Measurements from ENCODE around the gene SNX7.

Gene SNX7

GRCh38 chr1:98697781-98698180 is 36.3 kb downstream of the SNX7 start:
- no peak for DNase-seq (ENCODE audit: low read depth)

GRCh38 chr1:98698625-98699024 is 37.1 kb downstream of the SNX7 start:
- DNase-seq (ENCODE audit: low read depth): no peak

- DNase-seq (ENCODE audit: low read depth): no peak
Measured at GRCh38 chr1:98700228-98700627, 38.7 kb downstream of the SNX7 start.

- DNase-seq (ENCODE audit: low read depth): peak; percentile 25
Measured at GRCh38 chr1:98702976-98703375, 41.5 kb downstream of the SNX7 start.

GRCh38 chr1:98704474-98704873 is 43.0 kb downstream of the SNX7 start:
- DNase-seq (ENCODE audit: low read depth): no peak

- DNase-seq (ENCODE audit: low read depth): no peak
Measured at GRCh38 chr1:98704971-98705370, 43.5 kb downstream of the SNX7 start.

DNA sequence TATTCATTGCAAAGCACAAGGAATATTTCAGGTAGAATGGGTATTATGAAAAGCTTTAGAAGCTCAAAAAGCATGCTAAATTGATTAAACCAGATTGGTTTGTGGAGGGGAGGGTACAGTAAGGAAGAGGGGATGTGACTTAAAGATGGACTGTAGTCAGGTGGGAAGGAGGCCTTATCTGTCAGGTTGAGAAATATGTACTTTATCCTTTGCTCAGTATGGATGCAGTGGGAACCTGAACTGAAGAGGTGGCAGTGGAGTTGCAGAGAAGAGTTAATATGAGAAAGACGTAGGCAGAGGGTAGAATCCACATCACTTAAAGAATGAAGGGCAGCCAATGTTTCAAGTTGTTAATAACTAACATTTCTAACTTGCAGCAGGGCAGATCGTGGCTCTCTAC is 44.1 kb downstream of the SNX7 start:
- DNase-seq (ENCODE audit: low read depth): no peak

DNA sequence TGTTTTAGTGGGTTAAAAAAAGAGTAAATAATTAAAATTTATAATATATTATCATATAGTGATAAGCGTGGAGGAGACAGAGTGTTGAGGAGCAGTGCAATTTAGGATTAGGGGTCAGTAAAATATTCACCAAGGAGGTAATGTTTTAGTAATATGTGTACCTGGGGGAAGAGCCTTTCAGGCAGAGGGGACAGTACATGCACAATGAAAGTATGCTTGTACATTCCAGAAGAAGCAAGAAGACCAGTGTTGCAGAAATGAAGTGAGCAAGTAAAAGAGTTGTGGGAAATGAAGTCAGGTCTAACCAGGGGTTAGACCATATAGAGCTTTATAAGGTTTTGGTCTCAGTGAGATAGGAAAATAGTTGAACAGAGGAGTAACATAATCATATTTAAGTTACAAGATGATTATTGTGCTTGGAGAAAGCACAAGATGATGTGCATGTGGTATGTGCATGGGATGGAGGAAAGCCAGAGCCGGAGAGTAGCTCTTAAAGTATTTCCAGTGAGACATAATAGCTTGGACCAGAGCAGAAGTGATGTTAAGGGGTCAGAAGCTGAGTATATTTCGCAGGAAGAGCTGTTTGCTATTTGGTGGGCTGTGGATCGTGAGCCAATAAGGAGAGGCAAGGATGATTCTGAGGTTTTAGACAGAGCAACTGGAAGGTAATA is 44.8 kb downstream of the SNX7 start:
- DNase-seq (ENCODE audit: low read depth): no peak

DNA sequence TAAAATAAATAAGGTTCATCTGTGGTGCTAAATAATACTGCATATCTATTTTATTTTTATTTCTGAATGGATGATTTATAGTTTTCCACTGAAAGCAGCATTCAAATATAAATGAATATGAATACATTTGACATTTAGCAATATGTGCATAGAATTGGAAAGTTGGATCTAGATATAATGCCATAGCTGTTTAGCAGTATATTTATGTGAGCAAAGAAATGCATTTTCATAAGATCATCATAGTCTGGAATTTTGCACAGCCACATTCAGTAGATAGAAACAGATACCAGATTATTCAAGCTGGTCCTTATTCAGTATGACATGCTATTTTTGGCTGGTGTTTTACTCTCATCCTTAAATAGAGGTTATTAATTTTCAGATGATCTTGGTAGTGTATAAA is 46.0 kb downstream of the SNX7 start:
- no peak for DNase-seq (ENCODE audit: low read depth)

DNA sequence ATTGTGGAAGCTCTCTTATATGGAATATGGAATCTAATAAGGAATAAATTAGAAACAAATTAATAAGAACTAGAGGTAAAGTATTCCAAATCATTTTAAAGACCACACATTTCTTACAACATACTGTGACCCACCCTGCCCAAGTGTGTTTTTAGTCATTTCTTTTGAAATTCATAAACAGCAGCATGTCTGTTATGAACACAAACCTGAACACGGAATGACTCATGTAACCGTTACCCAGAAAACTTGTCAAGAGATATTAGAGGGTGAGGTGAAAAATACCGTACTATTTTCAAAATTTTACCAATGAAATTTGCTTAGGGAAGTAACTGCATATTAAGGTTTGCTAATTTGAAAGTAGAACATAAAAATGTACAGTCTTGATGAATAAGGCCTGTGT is 48.4 kb downstream of the SNX7 start:
- no peak for DNase-seq (ENCODE audit: low read depth)

DNA sequence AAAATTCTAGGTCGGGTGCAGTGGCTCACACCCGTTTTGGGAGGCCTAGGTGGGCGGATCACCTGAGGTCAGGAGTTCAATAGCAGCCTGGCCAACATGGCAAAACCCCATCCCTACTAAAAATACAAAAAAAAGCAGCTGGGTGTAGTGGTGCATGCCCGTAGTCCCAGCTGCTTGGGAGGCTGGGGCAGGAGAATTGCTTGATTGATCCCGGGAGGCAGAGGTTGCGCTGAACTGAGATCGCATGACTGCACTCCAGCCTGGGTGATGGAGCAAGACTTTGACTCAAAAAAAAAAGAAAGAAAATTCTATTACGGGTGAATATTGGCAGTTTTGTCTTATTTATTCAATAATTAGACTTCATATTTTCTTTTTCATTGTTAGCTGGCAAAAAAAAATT is 62.1 kb downstream of the SNX7 start:
- no peak for DNase-seq (ENCODE audit: low read depth)

DNA sequence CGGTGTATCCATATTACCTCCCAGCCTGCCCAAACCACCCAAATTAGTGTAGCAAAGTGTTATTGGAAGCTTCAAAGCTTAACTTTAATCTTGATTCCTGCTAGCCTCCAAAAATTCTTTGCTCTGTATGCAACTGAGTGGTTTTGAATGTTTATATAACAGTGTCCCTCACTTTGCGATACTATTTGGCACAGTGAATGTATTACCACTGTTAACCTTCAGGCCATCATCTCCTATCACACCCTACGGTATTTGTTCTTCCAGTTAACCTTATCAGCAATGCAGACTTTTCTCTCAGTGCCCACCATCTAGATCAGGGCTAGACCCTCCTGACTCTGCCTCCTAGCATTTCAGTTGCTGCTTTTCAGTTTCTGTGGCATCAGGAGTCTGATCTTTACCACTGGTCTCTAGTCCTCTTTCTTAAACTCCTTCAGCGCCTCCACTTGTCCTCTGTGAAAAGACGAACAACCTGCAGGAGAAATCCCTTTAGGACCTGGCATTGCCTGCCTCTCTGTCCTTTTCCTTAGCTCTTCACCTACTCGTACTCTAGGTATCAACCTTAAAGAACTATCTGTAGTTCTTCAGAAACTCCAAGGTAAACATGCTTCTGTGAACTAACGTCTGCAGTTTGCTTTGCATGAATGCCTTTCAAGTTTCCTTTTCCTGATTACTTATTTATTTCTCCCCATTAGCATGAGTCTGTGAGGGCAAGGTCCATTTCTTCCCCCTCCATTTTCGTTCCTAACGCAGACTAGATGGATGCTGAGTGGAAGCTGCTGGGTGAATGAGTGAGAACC is 71.7 kb downstream of the SNX7 start:
- no peak for DNase-seq (ENCODE audit: low read depth)

DNA sequence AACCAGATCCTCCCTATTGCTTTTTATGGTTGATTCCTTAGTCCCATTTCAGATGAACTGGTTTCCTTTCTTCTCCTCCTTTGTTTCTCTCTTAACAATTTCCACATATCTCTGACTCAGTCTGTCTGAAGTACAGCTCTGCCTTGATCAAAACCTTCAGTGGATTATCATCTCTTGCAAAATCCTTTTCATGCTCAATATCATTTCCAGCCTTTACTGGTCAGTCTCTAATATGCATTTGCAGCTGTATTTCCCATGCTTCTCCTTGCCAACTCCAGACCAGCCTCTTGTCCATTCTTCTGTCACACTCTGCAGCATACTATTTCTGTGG is 72.2 kb downstream of the SNX7 start:
- DNase-seq (ENCODE audit: low read depth): no peak

DNA sequence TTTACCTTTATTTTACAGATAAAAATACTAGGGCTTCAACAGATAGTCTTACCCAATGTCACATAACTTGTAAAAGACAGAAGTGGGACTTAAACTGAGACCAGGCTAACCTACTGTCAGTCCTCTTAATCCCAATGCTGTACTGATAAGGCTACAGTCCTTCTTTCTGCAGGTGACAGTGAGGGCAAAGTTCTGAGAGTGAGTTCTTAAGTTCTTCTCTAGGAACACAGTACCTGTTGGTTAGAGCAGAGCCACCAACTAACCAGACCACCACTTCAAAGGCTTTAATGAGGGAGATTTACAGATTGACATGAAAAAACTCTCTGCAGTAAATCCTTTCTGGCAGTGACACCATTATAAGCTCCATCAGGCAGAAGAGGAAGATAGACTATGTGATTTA is 74.2 kb downstream of the SNX7 start:
- DNase-seq (ENCODE audit: low read depth): no peak

DNA sequence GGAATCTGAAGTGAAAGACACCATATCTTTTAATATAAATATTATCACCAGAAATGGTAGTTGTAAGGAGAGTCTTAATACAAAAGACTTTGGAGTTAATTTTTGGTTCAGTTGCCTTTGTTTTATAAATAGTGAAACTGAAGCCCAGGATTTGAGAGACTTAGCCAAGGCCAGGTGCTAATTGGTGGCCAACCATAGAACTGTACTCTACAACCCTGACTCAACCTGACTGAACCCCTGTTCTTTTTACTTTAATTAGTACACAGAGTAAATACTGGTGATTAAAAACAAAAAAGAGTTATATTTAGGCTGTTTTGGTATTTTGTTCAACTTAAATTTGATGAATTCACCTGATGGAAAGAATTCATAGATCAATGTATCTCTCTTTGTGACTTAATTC is 76.3 kb downstream of the SNX7 start:
- DNase-seq (ENCODE audit: low read depth): no peak

DNA sequence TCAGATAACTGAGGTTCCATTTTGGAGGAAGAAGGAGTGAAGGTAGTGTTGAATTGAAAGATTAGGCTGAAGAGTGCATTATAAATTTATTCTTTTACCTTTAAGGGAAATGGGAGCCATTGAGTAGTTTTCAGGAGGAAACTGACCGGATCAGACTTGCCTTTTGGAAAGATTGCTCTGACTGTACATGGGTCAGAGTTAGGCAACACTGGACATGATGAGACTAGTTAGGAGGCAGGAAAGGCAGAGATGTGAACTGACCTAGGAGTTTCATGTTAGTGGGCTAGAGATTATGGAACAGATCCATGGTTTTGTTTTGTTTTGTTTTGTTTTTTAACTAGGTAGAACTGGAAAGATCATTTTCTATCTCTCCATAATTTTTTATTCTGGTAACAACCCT is 78.2 kb downstream of the SNX7 start:
- DNase-seq (ENCODE audit: low read depth): no peak

DNA sequence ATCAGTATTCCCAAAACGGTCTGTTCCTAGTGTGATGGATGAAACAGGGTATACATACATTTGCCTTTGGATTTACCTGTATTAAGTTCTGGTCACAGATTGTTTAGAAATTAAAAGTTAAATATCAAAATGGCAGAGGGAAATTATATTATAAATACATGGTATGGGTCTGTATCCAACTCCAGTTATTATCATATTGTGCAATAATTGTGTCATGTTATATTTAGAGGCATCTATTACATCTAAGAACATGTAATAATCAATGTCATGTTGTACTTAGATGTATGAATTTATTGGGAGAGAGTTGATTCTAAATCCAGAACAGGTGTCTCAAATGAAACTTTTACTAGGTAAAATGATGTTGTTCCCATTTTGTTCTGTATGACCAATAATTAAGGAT is 79.6 kb downstream of the SNX7 start:
- no peak for DNase-seq (ENCODE audit: low read depth)

DNA sequence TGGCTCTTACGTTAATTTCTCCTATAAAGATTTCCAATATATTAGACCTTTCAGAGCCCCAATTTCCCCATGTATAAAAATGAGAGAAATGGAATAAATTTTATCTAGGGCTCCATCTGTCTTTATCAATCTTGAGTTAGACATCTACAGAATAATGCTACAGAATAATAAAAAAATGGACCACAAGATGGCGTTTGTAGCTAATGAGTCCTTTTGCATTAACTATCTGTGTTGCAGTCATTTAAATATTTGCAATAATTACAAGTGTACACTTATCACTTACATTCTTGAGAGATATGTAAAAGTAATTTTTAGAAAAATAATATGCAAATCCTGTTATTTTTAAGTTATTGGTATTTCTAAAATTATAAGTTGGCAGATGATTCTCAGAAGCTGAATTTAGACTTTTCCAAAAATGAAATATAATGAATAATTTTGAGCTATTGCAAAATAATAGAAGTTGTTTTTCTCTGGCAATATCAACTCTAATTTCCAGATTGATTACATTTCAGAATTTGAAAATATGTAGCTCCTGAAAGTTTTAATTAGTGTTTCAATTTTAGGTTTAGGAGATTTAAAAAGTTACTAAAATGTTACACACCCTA is 87.7 kb downstream of the SNX7 start:
- no peak for DNase-seq (ENCODE audit: low read depth)

GRCh38 chr1:98754176-98754575 is 92.7 kb downstream of the SNX7 start:
- DNase-seq (ENCODE audit: low read depth): no peak

DNA sequence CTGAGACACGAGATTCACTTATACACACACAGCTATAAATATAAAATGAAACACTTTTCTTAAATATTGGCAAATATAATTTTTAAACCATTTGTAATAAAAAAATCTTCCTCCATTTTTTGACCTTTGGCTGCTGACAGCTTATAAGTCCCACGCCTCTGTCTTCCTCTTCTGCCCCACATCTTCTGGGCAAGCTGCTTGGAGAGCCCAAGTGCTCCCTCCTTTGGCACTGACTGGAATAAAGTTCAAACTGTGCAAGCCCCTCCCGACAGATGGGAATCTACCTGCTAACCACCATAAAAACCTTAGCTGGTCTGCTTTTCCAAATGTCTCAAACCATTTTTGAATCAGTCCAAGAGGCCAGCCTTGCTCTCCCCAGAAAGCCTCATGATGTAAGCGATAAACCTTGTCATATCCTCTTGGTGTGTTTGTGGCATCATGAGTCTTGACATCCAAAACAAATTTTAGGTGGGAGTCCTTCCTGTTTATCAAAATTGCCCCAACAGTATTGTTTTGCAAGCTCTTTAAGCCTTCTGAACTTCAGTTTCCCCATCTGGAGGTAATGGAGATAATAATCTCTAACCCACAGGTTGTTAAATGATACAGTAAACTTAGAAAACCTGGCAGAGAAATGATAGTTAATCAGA is 99.8 kb downstream of the SNX7 start:
- DNase-seq (ENCODE audit: low read depth): no peak

GRCh38 chr1:98763488-98764150 is 102.1 kb downstream of the SNX7 start:
- DNase-seq (ENCODE audit: low read depth): no peak

GRCh38 chr1:98764485-98764884 is 103.0 kb downstream of the SNX7 start:
- no peak for DNase-seq (ENCODE audit: low read depth)

- no peak for DNase-seq (ENCODE audit: low read depth)
Measured at GRCh38 chr1:98766255-98766654, 104.7 kb downstream of the SNX7 start.

Data from GM04504 (cell line).